Suprapubic skin (tissue), 3 donors: ENCODE results near the gene RBP3.

ENCODE experiments used
- POLR2AphosphoS5 ChIP-seq, 3 donors: sonication (generic); formaldehyde crosslinking; IDR thresholded peaks; one replicate each; pipeline ENCODE4 v1.6.1; 2017; ENCODE audit warnings: antibody characterized with exemption in 3 of 3
- TF ChIP-seq, protein P1 (sequence below), 2 donors: fragments of 200-600 bp in 1 of 2; fragments of 450-650 bp in 1 of 2; sonication (generic) in 1 of 2; IDR thresholded peaks; one replicate each; pipeline ENCODE4 v1.5.1; 2016 to 2019; ENCODE audit warnings: antibody characterized with exemption in 2 of 2, mild to moderate bottlenecking in 1 of 2, moderate library complexity in 1 of 2

DNA sequence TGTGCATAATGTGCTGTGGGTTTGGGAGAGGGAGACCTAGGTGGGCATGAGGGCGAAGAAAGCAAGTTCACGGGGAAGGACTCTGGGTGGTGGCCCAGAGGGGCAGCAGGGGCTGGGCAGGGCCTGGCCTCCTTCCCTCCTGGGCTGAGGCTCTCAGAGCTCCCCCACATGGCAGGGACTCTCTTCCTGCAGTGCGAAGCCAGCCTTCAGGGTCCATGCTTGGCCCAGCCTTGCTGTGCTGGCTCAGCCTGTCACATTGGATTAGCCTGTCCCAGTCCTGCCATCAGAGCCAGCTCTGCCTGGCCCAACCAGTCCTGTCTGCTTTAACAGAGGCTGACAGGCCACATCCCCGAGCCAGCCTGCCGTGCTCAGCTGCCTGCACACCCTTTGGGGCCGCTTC lies 56.3 kb downstream of the RBP3 start:
- TF ChIP-seq, protein P1, sequence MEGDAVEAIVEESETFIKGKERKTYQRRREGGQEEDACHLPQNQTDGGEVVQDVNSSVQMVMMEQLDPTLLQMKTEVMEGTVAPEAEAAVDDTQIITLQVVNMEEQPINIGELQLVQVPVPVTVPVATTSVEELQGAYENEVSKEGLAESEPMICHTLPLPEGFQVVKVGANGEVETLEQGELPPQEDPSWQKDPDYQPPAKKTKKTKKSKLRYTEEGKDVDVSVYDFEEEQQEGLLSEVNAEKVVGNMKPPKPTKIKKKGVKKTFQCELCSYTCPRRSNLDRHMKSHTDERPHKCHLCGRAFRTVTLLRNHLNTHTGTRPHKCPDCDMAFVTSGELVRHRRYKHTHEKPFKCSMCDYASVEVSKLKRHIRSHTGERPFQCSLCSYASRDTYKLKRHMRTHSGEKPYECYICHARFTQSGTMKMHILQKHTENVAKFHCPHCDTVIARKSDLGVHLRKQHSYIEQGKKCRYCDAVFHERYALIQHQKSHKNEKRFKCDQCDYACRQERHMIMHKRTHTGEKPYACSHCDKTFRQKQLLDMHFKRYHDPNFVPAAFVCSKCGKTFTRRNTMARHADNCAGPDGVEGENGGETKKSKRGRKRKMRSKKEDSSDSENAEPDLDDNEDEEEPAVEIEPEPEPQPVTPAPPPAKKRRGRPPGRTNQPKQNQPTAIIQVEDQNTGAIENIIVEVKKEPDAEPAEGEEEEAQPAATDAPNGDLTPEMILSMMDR (IDR thresholded peaks at IDR 0.05): no peak
- no peak for TF ChIP-seq POLR2AphosphoS5 (IDR thresholded peaks at IDR 0.05)
